NCI-H526 treated with DMSO at 0.1 percent for 48 hours (cell line): ENCODE measurements around the gene NPPC.
A peak's percentile ranks its signal among the peaks of the same experiment; 100 is the strongest.
"Not testable (repeated sequence)": the region's sequence is repeated elsewhere in the genome, so short reads cannot be mapped to it uniquely, and the experiment has no call there.

ENCODE experiments used
- DNase-seq: peaks from one replicate; lab custom pipeline; 2025; lab: John Stamatoyannopoulos, UW

NPPC gene

GRCh38 chr2:231926180-231926741 lies at the start of gene NPPC:
Gene NPPC, minus strand, starts transcription at chr2:231926396. Its CDS starts 147 bp downstream, at chr2:231926249.
- peak; percentile 62 for DNase-seq

GRCh38 chr2:231975001-231975400 lies 48.8 kb upstream of the NPPC start:
- DNase-seq, result no peak

GRCh38 chr2:231970461-231970860 lies 44.3 kb upstream of the NPPC start:
- no peak for DNase-seq

- DNase-seq, result no peak
Observed at GRCh38 chr2:231968820-231969219, 42.6 kb upstream of the NPPC start.

- no peak for DNase-seq
Observed at GRCh38 chr2:231966886-231967285, 40.7 kb upstream of the NPPC start.

GRCh38 chr2:231965102-231965501 lies 38.9 kb upstream of the NPPC start:
- DNase-seq, result no peak

- DNase-seq, result peak; percentile 65
Observed at GRCh38 chr2:231961349-231962166, 35.4 kb upstream of the NPPC start, which contains the start of gene DIS3L2. Gene DIS3L2, plus strand, starts transcription at chr2:231961713. Its CDS starts 53,215 bp downstream, at chr2:232014928.

- no peak for DNase-seq
Observed at GRCh38 chr2:231960810-231961348, 34.7 kb upstream of the NPPC start.

- no peak for DNase-seq
Observed at GRCh38 chr2:231957913-231958763, 31.9 kb upstream of the NPPC start.

GRCh38 chr2:231955758-231956472 lies 29.7 kb upstream of the NPPC start:
- DNase-seq, result no peak

GRCh38 chr2:231951452-231952035 lies 25.3 kb upstream of the NPPC start:
- DNase-seq, result no peak

GRCh38 chr2:231947694-231948093 lies 21.5 kb upstream of the NPPC start:
- DNase-seq, result no peak

- DNase-seq, result not testable (repeated sequence)
Observed at GRCh38 chr2:231947112-231947511, 20.9 kb upstream of the NPPC start.

- DNase-seq, result no peak
Observed at GRCh38 chr2:231946241-231946814, 20.1 kb upstream of the NPPC start.

- DNase-seq, result no peak
Observed at GRCh38 chr2:231942180-231942579, 16.0 kb upstream of the NPPC start.

- DNase-seq, result no peak
Observed at GRCh38 chr2:231941673-231942072, 15.5 kb upstream of the NPPC start.

GRCh38 chr2:231940795-231941194 lies 14.6 kb upstream of the NPPC start:
- DNase-seq, result no peak

GRCh38 chr2:231939022-231939421 lies 12.8 kb upstream of the NPPC start:
- no peak for DNase-seq

GRCh38 chr2:231937057-231937456 lies 10.9 kb upstream of the NPPC start:
- DNase-seq, result no peak

- DNase-seq, result no peak
Observed at GRCh38 chr2:231936491-231936890, 10.3 kb upstream of the NPPC start.

- DNase-seq, result no peak
Observed at GRCh38 chr2:231935815-231936214, 9.6 kb upstream of the NPPC start.
